ENCODE data around the gene LRRC4C. TPM values are rescaled to one million over a fixed set of nuclear protein-coding genes. Genes with fewer than 3 reads are reported as not detected.

Gene LRRC4C
- total RNA-seq, 1 donor from 2014 or later: 2.7 TPM

DNA sequence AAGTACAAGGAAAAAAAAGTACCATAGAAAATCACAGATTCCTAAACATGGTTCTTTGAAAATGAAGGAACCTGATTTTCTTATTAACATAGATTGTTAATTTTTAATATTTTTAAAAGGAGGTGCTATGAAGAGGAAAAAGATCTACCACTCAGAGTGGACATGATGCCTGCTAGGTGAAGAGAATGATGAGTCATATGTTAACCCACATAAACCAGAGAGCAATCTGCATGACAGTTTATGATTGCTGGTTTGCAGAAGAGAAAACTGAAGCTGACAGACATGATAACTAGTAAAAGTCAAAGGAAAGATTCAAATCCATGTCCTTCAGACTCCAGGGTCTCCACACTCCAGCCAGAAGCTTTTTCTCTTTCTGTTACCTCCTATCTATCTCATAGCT is 1231.7 kb downstream of the LRRC4C start:
- Histone ChIP-seq H3K27ac (no peak overlapping the region), H3K9me3 (ENCODE audit: low read depth) (no peaks in the 10 kb centered on the region), H3K79me2 (ENCODE audit: low read depth) (no peaks in the 10 kb centered on the region), H3K4me2 (no peak overlapping the region), H3K4me1 (no peaks in the 10 kb centered on the region), H2AFZ (replicated peaks) (no peak overlapping the region), H3K36me3 (no peaks in the 10 kb centered on the region), H3K27me3 (no peaks in the 10 kb centered on the region), H3K4me3 (no peak overlapping the region), H3K9ac (no peak overlapping the region), H3F3A (ENCODE audit: low read depth) (no peaks in the 10 kb centered on the region), H4K20me1 (ENCODE audit: low read depth) (no peaks in the 10 kb centered on the region)
- no peaks in the 10 kb centered on the region for H3K27me3 Mint-ChIP-seq (ENCODE audit: insufficient read depth, low read depth)
- H3K4me3 Mint-ChIP-seq: no peak overlapping the region
- no peak for DNase-seq (ENCODE audit: low spot score)
- H3K4me1 Mint-ChIP-seq: no peaks in the 10 kb centered on the region
- no peak for TF ChIP-seq EZH2phosphoT487 (IDR thresholded peaks at IDR 0.05)
- no peak for TF ChIP-seq EZH2 (IDR thresholded peaks at IDR 0.05)
- TF ChIP-seq, protein P1, sequence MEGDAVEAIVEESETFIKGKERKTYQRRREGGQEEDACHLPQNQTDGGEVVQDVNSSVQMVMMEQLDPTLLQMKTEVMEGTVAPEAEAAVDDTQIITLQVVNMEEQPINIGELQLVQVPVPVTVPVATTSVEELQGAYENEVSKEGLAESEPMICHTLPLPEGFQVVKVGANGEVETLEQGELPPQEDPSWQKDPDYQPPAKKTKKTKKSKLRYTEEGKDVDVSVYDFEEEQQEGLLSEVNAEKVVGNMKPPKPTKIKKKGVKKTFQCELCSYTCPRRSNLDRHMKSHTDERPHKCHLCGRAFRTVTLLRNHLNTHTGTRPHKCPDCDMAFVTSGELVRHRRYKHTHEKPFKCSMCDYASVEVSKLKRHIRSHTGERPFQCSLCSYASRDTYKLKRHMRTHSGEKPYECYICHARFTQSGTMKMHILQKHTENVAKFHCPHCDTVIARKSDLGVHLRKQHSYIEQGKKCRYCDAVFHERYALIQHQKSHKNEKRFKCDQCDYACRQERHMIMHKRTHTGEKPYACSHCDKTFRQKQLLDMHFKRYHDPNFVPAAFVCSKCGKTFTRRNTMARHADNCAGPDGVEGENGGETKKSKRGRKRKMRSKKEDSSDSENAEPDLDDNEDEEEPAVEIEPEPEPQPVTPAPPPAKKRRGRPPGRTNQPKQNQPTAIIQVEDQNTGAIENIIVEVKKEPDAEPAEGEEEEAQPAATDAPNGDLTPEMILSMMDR (IDR thresholded peaks at IDR 0.05): no peak
- H3K27ac Mint-ChIP-seq: no peak overlapping the region
- no peaks in the 10 kb centered on the region for H3K9me3 Mint-ChIP-seq
- H3K36me3 Mint-ChIP-seq: no peaks in the 10 kb centered on the region

DNA sequence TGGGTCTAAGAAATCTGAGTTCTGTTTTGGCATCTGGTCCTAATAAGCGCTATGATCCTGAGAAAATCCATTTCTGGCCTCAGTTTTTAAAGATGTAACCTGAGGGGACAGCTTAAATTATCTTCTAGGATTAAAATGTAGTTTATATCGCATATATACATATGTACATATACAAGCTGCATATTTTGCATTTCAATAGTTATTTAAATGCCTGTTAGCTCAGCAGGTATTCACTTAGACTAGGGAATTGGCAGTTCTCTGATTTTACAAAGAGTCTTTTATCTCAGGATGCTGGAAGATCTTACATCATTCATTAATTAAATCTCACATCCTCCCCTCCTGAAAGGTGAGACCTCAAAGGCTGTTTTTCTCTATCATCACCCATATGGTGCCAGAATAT is 1232.8 kb downstream of the LRRC4C start:
- no peaks in the 10 kb centered on the region for H3K9me3 ChIP-seq (ENCODE audit: low read depth)
- H3K4me1 ChIP-seq: no peaks in the 10 kb centered on the region
- no peaks in the 10 kb centered on the region for H3K27me3 ChIP-seq
- no peak overlapping the region for H3K4me2 ChIP-seq
- H3K27ac ChIP-seq: no peak overlapping the region
- H3K36me3 ChIP-seq: no peaks in the 10 kb centered on the region
- no peak overlapping the region for H2AFZ ChIP-seq (replicated peaks)
- H3K36me3 Mint-ChIP-seq: no peaks in the 10 kb centered on the region
- no peaks in the 10 kb centered on the region for H3K79me2 ChIP-seq (ENCODE audit: low read depth)
- no peaks in the 10 kb centered on the region for H3K27me3 Mint-ChIP-seq (ENCODE audit: insufficient read depth, low read depth)
- DNase-seq (ENCODE audit: low spot score): no peak
- H3K4me1 Mint-ChIP-seq: peaks cover 5% of the 10 kb centered on the region
- H3F3A ChIP-seq (ENCODE audit: low read depth): no peaks in the 10 kb centered on the region
- no peaks in the 10 kb centered on the region for H4K20me1 ChIP-seq (ENCODE audit: low read depth)
- H3K4me3 Mint-ChIP-seq: no peak overlapping the region
- no peak overlapping the region for H3K9ac ChIP-seq
- H3K27ac Mint-ChIP-seq: no peak overlapping the region
- no peaks in the 10 kb centered on the region for H3K9me3 Mint-ChIP-seq
- H3K4me3 ChIP-seq: no peak overlapping the region
- TF ChIP-seq EZH2 (IDR thresholded peaks at IDR 0.05): no peak
- TF ChIP-seq EZH2phosphoT487 (IDR thresholded peaks at IDR 0.05): no peak
- TF ChIP-seq, protein P1 (IDR thresholded peaks at IDR 0.05): no peak

DNA sequence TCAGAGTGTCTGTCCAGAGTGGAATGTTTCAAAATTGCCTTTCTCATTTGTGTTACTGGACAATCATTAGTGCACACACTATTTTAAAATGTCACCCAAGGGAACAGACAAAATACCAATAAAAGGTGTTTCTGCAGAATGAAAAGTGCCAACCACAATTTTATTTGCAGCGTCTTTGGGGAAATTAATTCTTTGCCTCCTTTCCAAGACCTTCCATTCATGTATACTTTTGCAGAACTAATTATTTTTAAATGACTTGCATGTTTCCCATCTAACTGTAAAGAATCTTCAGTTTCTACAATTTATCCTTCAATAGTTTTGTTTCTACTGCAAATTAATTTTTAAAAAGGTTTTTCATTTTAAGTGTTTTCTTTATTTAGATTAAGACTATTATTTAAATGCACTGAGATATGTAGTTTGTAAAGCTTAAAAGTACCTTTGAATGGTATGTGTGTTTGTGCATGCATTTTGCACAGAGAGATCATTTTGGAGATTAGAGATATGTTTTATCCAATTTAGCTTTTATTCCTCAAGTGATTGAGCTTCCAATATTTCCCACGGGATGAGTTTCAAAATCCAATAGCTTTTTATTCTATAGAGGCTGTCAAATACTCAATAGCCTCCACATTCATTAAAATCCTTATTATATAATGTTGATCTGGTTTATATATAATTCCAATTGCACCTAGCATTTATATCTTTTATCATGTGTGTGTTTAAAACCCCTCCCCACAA is 1235.7 kb downstream of the LRRC4C start:
- DNase-seq (ENCODE audit: low spot score): no peak
- Histone ChIP-seq H3K36me3 (no peaks in the 10 kb centered on the region), H3K4me2 (no peak overlapping the region), H3F3A (ENCODE audit: low read depth) (no peaks in the 10 kb centered on the region), H3K4me3 (no peak overlapping the region), H3K27me3 (no peaks in the 10 kb centered on the region), H3K4me1 (no peaks in the 10 kb centered on the region), H3K27ac (no peak overlapping the region), H3K79me2 (ENCODE audit: low read depth) (no peaks in the 10 kb centered on the region), H2AFZ (replicated peaks) (no peak overlapping the region), H4K20me1 (ENCODE audit: low read depth) (no peaks in the 10 kb centered on the region), H3K9me3 (ENCODE audit: low read depth) (no peaks in the 10 kb centered on the region), H3K9ac (no peak overlapping the region)
- H3K27ac Mint-ChIP-seq: no peak overlapping the region
- H3K9me3 Mint-ChIP-seq: no peaks in the 10 kb centered on the region
- no peaks in the 10 kb centered on the region for H3K36me3 Mint-ChIP-seq
- TF ChIP-seq EZH2 (IDR thresholded peaks at IDR 0.05): no peak
- TF ChIP-seq, protein P1 (IDR thresholded peaks at IDR 0.05): no peak
- TF ChIP-seq EZH2phosphoT487 (IDR thresholded peaks at IDR 0.05): no peak
- peaks cover 8% of the 10 kb centered on the region for H3K4me1 Mint-ChIP-seq
- no peaks in the 10 kb centered on the region for H3K27me3 Mint-ChIP-seq (ENCODE audit: insufficient read depth, low read depth)
- H3K4me3 Mint-ChIP-seq: no peak overlapping the region
